ENCODE measurements around the gene SEL1L. TPM values are rescaled to one million over a fixed set of nuclear protein-coding genes. Genes with fewer than 3 reads are reported as not detected.

SEL1L gene
- total RNA-seq, 1 experiment from 2014 or later: 41.4 TPM

- RAD21 ChIA-PET (ENCODE audit: low non-redundant PET in 1 of 2, low total read pairs in 2 of 2, uncharacterized antibody in 2 of 2, unreplicated experiment in 2 of 2): no interaction called here
- ATAC-seq (no peak), DNase-seq (ENCODE audit: low read depth, low spot score) (no peak)
- no peak overlapping the region for H3K27ac ChIP-seq (ENCODE audit: low read depth, low read length)
- no peak overlapping the region for H3K4me2 ChIP-seq (ENCODE audit: low read length)
- no peaks in the 10 kb centered on the region for H3K9me2 ChIP-seq (ENCODE audit: insufficient read depth)
- H4K20me1 ChIP-seq (ENCODE audit: insufficient read depth): no peaks in the 10 kb centered on the region
- no peaks in the 10 kb centered on the region; a peak in 1 of 4 replicates for H3K4me1 ChIP-seq (ENCODE audit: control insufficient read depth in 1 of 2, insufficient read depth in 2 of 2, low read length in 2 of 2)
- no peaks in the 10 kb centered on the region for H3K36me3 ChIP-seq (ENCODE audit: control insufficient read depth in 1 of 2, insufficient read depth in 2 of 2, low read length in 2 of 2)
- BruUV-seq (replicated peaks): no TSS peak
- POLR2A ChIA-PET: no interaction called here
- intact Hi-C loops (cut with micrococcal nuclease): no loop called here
- no peak overlapping the region for H3K9ac ChIP-seq (ENCODE audit: low read length)
- no peak overlapping the region for H2AFZ ChIP-seq (ENCODE audit: low read depth, low read length, poor library complexity, severe bottlenecking)
- H3K4me3 ChIP-seq (replicated peaks in 1 of 2; ENCODE audit: low read depth in 1 of 2, low read length in 2 of 2): no peak overlapping the region
- TF ChIP-seq SIN3A (IDR thresholded peaks at IDR 0.05; ENCODE audit: low read depth): no peak
- no peak for TF ChIP-seq YY1 (IDR thresholded peaks at IDR 0.05; ENCODE audit: extremely low read depth, insufficient replicate concordance, low read depth, low read length)
- TF ChIP-seq CTCF (IDR thresholded peaks at IDR 0.05 in 2 of 3, conservative IDR thresholded peaks at IDR 0.05 in 1 of 3; ENCODE audit: borderline replicate concordance in 1 of 3, insufficient read depth in 1 of 3, low read depth in 2 of 3, low read length in 2 of 3): no peak
- no peak for TF ChIP-seq SRF (IDR thresholded peaks at IDR 0.05; ENCODE audit: low read depth)
- TF ChIP-seq REST (IDR thresholded peaks at IDR 0.05; ENCODE audit: low read depth): no peak
- TF ChIP-seq, protein P1, sequence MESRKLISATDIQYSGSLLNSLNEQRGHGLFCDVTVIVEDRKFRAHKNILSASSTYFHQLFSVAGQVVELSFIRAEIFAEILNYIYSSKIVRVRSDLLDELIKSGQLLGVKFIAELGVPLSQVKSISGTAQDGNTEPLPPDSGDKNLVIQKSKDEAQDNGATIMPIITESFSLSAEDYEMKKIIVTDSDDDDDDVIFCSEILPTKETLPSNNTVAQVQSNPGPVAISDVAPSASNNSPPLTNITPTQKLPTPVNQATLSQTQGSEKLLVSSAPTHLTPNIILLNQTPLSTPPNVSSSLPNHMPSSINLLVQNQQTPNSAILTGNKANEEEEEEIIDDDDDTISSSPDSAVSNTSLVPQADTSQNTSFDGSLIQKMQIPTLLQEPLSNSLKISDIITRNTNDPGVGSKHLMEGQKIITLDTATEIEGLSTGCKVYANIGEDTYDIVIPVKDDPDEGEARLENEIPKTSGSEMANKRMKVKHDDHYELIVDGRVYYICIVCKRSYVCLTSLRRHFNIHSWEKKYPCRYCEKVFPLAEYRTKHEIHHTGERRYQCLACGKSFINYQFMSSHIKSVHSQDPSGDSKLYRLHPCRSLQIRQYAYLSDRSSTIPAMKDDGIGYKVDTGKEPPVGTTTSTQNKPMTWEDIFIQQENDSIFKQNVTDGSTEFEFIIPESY (IDR thresholded peaks at IDR 0.05; ENCODE audit: extremely low read depth, insufficient replicate concordance, low read length): no peak
- no peak for TF ChIP-seq MAX (IDR thresholded peaks at IDR 0.05)
- TF ChIP-seq SP1 (IDR thresholded peaks at IDR 0.05; ENCODE audit: low read depth): no peak
- TF ChIP-seq EGR1 (IDR thresholded peaks at IDR 0.05; ENCODE audit: low read depth): no peak
- TF ChIP-seq RAD21 (IDR thresholded peaks at IDR 0.05; ENCODE audit: low read depth): no peak
- no peak for TF ChIP-seq FOSL1 (IDR thresholded peaks at IDR 0.05; ENCODE audit: low read depth)
- no peak for TF ChIP-seq TCF7L2 (IDR thresholded peaks at IDR 0.05; ENCODE audit: borderline replicate concordance, extremely low read depth, insufficient read depth, insufficient read length)
- no peak for TF ChIP-seq CBX3 (IDR thresholded peaks at IDR 0.05; ENCODE audit: low read depth)
- H3K27me3 ChIP-seq (ENCODE audit: insufficient read depth, low read length): no peaks in the 10 kb centered on the region
- no peaks in the 10 kb centered on the region for H3K9me3 ChIP-seq (ENCODE audit: control insufficient read depth in 1 of 2, insufficient read depth in 1 of 2, low read depth in 1 of 2, low read length in 2 of 2)
- CTCF ChIA-PET: no interaction called here
- H3K79me2 ChIP-seq (ENCODE audit: insufficient read depth, low read length): no peaks in the 10 kb centered on the region
Observed at GRCh38 chr14:81427348-81428058, 106.2 kb downstream of the SEL1L start.
